Measurements from ENCODE around the gene RNF4.

GRCh38 chr4:2450394-2451035 lies 18.4 kb upstream of the RNF4 start:
- TF ChIP-seq CTCF (IDR thresholded peaks at IDR 0.05) (no peak), POLR2A (IDR thresholded peaks at IDR 0.05) (no peak)

Data from Peyer's patch (tissue), 4 donors.